ENCODE results near the gene MAP3K8. TPM values are rescaled to one million over a fixed set of nuclear protein-coding genes. Genes with fewer than 3 reads are reported as not detected.

Gene MAP3K8
- polyA plus RNA-seq, 1 experiment, result 13.7 TPM

DNA sequence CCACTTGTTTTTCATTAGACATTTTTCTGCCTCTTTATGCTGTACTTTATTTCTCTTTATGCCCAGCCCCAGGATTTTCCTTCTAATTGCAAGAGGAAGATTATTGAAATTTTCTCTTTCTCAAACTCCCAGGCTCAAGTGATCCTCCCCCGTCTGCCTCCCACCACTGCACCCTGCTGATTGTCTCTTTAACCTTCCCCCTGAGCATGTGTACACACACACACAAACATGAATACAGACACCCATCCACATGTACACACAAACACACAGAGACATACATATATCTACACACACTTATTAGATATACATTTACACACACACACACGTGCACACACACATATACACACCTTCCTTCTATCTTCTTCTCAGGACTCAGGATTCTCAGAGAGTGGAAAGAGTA lies 37.3 kb upstream of the MAP3K8 start:
- ChIA-PET CTCF (interaction anchor here (6.4 kb wide), 1 partner anchor 193 kb away, joined by 104 read pairs; no protein-coding TSS in a partner anchor), POLR2A (no interaction called here)
- TF ChIP-seq, protein P1, sequence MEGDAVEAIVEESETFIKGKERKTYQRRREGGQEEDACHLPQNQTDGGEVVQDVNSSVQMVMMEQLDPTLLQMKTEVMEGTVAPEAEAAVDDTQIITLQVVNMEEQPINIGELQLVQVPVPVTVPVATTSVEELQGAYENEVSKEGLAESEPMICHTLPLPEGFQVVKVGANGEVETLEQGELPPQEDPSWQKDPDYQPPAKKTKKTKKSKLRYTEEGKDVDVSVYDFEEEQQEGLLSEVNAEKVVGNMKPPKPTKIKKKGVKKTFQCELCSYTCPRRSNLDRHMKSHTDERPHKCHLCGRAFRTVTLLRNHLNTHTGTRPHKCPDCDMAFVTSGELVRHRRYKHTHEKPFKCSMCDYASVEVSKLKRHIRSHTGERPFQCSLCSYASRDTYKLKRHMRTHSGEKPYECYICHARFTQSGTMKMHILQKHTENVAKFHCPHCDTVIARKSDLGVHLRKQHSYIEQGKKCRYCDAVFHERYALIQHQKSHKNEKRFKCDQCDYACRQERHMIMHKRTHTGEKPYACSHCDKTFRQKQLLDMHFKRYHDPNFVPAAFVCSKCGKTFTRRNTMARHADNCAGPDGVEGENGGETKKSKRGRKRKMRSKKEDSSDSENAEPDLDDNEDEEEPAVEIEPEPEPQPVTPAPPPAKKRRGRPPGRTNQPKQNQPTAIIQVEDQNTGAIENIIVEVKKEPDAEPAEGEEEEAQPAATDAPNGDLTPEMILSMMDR (IDR thresholded peaks at IDR 0.05; ENCODE audit: insufficient read depth, low read depth, low read length), result no peak
- H3K27me3 ChIP-seq (ENCODE audit: control insufficient read depth, insufficient read depth, low read length), result peaks cover 14% of the 10 kb centered on the region
- H3K4me3 ChIP-seq (ENCODE audit: low read depth, low read length), result no peak overlapping the region
- no peak for DNase-seq (ENCODE audit: low read depth)
- H3K36me3 ChIP-seq (ENCODE audit: control insufficient read depth, insufficient read depth, low read length), result no peaks in the 10 kb centered on the region

DNA sequence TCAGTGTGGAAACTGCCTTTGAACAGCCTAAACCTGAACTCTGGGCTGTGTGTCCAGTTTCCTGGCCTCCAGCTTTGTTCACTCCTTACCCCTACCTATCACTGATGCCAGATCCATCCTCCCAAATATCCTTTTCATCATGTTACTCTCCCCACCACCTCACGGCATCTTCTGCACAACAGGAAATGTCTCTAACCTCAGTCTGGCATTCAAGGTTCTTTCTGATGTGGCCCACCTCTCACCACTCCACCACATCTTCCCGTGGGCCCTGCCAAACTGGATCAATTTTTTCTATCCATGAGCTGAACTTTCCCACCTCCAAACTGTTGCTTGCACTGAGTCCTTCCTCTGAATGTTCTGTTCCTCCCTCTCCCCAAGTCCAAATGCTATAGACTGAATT lies 35.8 kb upstream of the MAP3K8 start:
- CTCF ChIA-PET, result interaction anchor here (0.7 to 3.3 kb wide), 3 partner anchors 15 to 193 kb away, joined by 3 to 19 read pairs (median 3); no protein-coding TSS in a partner anchor
- DNase-seq (ENCODE audit: low read depth), result no peak
- Histone ChIP-seq H3K36me3 (ENCODE audit: control insufficient read depth, insufficient read depth, low read length) (no peaks in the 10 kb centered on the region), H3K4me3 (ENCODE audit: low read depth, low read length) (no peak overlapping the region), H3K27me3 (ENCODE audit: control insufficient read depth, insufficient read depth, low read length) (peaks cover 14% of the 10 kb centered on the region)
- POLR2A ChIA-PET, result no interaction called here
- TF ChIP-seq, protein P1 (IDR thresholded peaks at IDR 0.05; ENCODE audit: insufficient read depth, low read depth, low read length), result no peak

DNA sequence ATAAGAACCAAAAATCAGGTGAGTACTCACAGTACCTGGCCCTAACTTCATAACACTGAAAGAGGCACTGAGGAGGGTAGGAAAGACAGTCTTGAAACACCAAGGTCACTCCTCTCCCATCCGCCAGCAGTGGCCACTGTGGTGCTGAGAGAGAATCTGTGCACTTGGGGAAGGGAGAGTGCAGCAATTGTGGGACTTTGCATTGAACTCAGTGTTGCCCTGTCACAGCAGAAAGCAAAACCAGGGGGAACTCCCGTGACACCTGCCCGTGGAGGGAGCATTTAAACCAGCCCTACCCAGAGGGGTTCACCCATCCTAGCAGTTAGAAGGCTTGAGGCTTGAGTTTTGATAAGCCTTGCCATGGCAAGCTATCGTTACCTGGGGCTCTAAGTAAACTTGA lies 35.2 kb upstream of the MAP3K8 start:
- CTCF ChIA-PET, result interaction anchor here (0.9 to 3.3 kb wide), 3 partner anchors 15 to 192 kb away, joined by 3 to 19 read pairs (median 5); no protein-coding TSS in a partner anchor

DNA sequence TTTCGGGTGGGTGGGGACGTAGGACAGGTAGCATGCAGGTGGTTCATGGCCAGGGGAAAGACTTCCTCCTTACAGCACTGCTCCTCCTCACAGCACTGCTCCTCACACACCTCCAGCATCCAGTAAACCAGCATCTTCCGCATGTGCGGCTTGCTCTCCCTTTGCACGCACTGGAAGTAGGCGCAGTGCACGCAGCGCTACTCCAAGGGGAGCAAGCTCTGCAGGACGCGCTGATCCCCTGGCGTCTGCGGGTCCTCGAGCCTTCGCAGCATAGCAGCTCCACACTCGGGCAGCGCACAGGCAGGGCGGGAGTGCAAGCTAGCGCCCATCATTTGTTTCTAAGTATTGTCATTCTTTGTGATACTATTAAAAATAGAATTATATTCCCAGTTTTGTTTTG lies 30.5 kb upstream of the MAP3K8 start:
- H3K36me3 ChIP-seq (ENCODE audit: control insufficient read depth, insufficient read depth, low read length), result no peaks in the 10 kb centered on the region
- ChIA-PET CTCF (interaction anchor here (1.2 to 2.0 kb wide), 2 partner anchors 181 to 188 kb away, joined by 3 to 8 read pairs; no protein-coding TSS in a partner anchor), POLR2A (no interaction called here)
- TF ChIP-seq, protein P1 (IDR thresholded peaks at IDR 0.05; ENCODE audit: insufficient read depth, low read depth, low read length), result no peak
- DNase-seq (ENCODE audit: low read depth), result no peak
- peaks cover 9% of the 10 kb centered on the region for H3K27me3 ChIP-seq (ENCODE audit: control insufficient read depth, insufficient read depth, low read length)
- no peak overlapping the region for H3K4me3 ChIP-seq (ENCODE audit: low read depth, low read length)

More for the DNA sequence above, 35.2 kb upstream of the MAP3K8 start:
- DNase-seq (ENCODE audit: low read depth), result no peak
- TF ChIP-seq, protein P1 (IDR thresholded peaks at IDR 0.05; ENCODE audit: insufficient read depth, low read depth, low read length), result no peak
- peaks cover 16% of the 10 kb centered on the region for H3K27me3 ChIP-seq (ENCODE audit: control insufficient read depth, insufficient read depth, low read length)
- POLR2A ChIA-PET, result no interaction called here
- H3K4me3 ChIP-seq (ENCODE audit: low read depth, low read length), result no peak overlapping the region
- H3K36me3 ChIP-seq (ENCODE audit: control insufficient read depth, insufficient read depth, low read length), result no peaks in the 10 kb centered on the region

DNA sequence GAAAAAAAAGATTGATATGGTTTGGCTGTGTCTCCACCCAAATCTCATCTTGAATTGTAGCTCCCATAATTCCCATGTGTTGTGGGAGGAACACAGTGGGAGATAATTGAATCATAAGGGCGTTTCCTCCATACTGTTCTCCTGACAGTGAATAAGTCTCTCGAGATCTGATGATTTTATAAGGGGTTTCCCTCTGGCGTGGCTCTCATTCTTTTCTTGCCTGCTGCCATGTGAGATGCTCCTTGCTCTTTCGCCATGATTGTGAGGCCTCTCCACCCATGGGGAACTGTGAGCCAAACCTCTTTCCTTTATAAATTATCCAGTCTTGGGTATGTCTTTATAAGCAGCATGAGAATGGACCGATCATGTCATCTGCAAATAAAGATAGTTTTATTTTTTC lies 29.4 kb upstream of the MAP3K8 start:
- Histone ChIP-seq H3K27me3 (ENCODE audit: control insufficient read depth, insufficient read depth, low read length) (peaks cover 3% of the 10 kb centered on the region; the same call in 1 of the 2 replicates), H3K4me3 (ENCODE audit: low read depth, low read length) (no peak overlapping the region), H3K36me3 (ENCODE audit: control insufficient read depth, insufficient read depth, low read length) (no peaks in the 10 kb centered on the region)
- ChIA-PET POLR2A (no interaction called here), CTCF (interaction anchor here (0.8 to 2.0 kb wide), 3 partner anchors 12 to 186 kb away, joined by 3 to 7 read pairs (median 4); no protein-coding TSS in a partner anchor)
- TF ChIP-seq, protein P1 (IDR thresholded peaks at IDR 0.05; ENCODE audit: insufficient read depth, low read depth, low read length), result no peak
- DNase-seq (ENCODE audit: low read depth), result no peak

Measured in BJ (cell line).